Cardiac fibroblast (primary cell): Measurements from ENCODE around the gene MAD2L2.

Experiments
- DNase-seq, 2 donors: peaks; one replicate each; pipeline versions ENCODE4 v3.0.0 to v3.0.0-alpha.2; 2010; ENCODE audit warnings: low read depth in 2 of 2
- H3K4me3 ChIP-seq, 2 donors: replicated peaks in 1 of 2; 1 replicate in 1 of 2; 2 replicates in 1 of 2; pipeline ENCODE4 v1.5.1; 2011; ENCODE audit warnings: low read depth in 2 of 2, low read length in 2 of 2, mild to moderate bottlenecking in 2 of 2, moderate library complexity in 1 of 2
- CTCF ChIP-seq: IDR thresholded peaks from one replicate; pipeline ENCODE4 v1.5.1; 2011; ENCODE audit warnings: low read depth, mild to moderate bottlenecking, low read length, inconsistent platforms

Gene MAD2L2

GRCh38 chr1:11713095-11713494, 32.1 kb upstream of the MAD2L2 start:
- TF ChIP-seq CTCF: no peak
- DNase-seq: no peak
- H3K4me3 ChIP-seq: no peak overlapping the region

- no peak for DNase-seq
- H3K4me3 ChIP-seq: no peak overlapping the region
- no peak for TF ChIP-seq CTCF
Measured at GRCh38 chr1:11712285-11712684, 31.3 kb upstream of the MAD2L2 start.

- TF ChIP-seq CTCF: no peak
- no peak for DNase-seq
- no peak overlapping the region for H3K4me3 ChIP-seq
Measured at GRCh38 chr1:11711490-11711889, 30.5 kb upstream of the MAD2L2 start.

- TF ChIP-seq CTCF: no peak
- H3K4me3 ChIP-seq: no peak overlapping the region
- no peak for DNase-seq
Measured at GRCh38 chr1:11708554-11709350, 27.8 kb upstream of the MAD2L2 start.

- no peak overlapping the region for H3K4me3 ChIP-seq
- TF ChIP-seq CTCF: no peak
- no peak for DNase-seq
Measured at GRCh38 chr1:11707621-11708276, 26.8 kb upstream of the MAD2L2 start.

GRCh38 chr1:11706292-11706691, 25.3 kb upstream of the MAD2L2 start:
- TF ChIP-seq CTCF: no peak
- no peak for DNase-seq
- H3K4me3 ChIP-seq: no peak overlapping the region

GRCh38 chr1:11705596-11705995, 24.6 kb upstream of the MAD2L2 start:
- TF ChIP-seq CTCF: no peak
- DNase-seq: no peak
- no peak overlapping the region for H3K4me3 ChIP-seq
